ENCODE data around the gene DNAJC18.

DNA sequence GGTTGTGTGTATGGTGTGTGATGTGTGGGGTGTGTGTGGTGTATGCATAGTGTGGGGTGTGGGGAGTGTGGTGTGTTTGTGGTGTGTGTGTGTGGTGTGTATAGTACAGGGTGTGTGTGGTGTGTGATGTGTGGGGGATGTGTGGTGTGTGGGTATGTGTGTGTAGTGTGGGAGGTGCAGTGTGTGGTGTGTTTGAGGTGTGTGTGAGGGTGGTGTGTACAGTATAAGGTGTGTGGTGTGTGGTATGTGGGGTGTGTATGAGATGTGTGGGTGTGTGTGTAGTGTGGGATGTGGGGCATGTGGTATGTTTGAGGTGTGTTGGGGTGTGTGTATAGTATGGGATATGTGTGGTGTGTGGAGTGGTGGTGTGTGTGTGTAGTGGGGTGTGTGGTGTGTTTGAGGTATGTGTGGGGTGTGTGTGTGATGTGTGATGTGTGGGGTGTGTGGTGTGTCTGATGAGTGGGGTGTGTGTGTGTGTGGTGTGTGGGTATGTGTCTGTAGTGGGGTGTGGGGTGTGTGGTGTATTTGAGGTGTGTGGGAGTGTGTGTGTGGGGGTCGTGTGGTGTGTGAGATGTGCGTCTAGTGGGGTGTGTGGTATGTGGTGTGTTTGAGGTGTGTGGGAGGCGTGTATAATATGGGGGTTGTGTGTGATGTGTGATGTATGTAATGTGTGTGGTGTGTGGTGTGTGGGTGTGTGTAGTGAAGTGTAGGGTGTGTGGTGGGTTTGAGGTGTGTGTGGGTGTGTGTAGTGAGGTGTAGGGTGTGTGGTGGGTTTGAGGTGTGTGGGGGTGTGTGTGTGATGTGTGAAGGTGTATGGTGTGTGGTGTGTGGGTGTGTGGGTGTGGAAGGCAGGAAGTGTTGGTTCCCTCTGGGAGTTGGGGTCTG lies 14.6 kb upstream of the DNAJC18 start:
- no peak for TF ChIP-seq EZH2 (IDR thresholded peaks at IDR 0.05)
- TF ChIP-seq POLR2AphosphoS5 (IDR thresholded peaks at IDR 0.05; ENCODE audit: borderline replicate concordance, low read depth, low read length): no peak
- no peak for TF ChIP-seq FOXP2 (optimal IDR thresholded peaks at IDR 0.05; ENCODE audit: control extremely low read depth, extremely low read length, insufficient read depth)

All from SK-N-MC (cell line).